HEK293T (cell line): ENCODE results near the gene REC8.

Experiments
- CTCF ChIA-PET: fragments of 350-600 bp; formaldehyde crosslinking; extraction: SDS; loops from one replicate; lab custom pipeline; 2021; ENCODE audit warnings: antibody characterized with exemption, inconsistent platforms; lab: Yijun Ruan, JAX
- POLR2A ChIA-PET: fragments of 350-600 bp; formaldehyde crosslinking; extraction: SDS; loops from one replicate; lab custom pipeline; 2020; ENCODE audit warnings: antibody characterized with exemption, inconsistent platforms; lab: Yijun Ruan, JAX
- DNase-seq: peaks from one replicate; pipeline ENCODE4 v3.0.0; 2012; ENCODE audit warnings: mixed read lengths; ENCODE audit errors: extremely low spot score
- ARNT ChIP-seq: fragments of 450-650 bp; IDR thresholded peaks from 2 replicates; pipeline ENCODE4 v1.6.1; 2017; ENCODE audit warnings: mild to moderate bottlenecking
- BHLHE40 ChIP-seq: fragments of 450-650 bp; IDR thresholded peaks from 2 replicates; pipeline ENCODE4 v1.6.1; 2016; ENCODE audit warnings: mild to moderate bottlenecking, moderate library complexity, borderline replicate concordance
- CTBP1 ChIP-seq: fragments of 450-650 bp; IDR thresholded peaks from 2 replicates; pipeline ENCODE4 v1.6.1; 2016; ENCODE audit warnings: borderline replicate concordance
- ELF4 ChIP-seq: fragments of 450-650 bp; IDR thresholded peaks from 2 replicates; pipeline ENCODE4 v1.6.1; 2017; ENCODE audit warnings: antibody characterized with exemption
- FOXA1 ChIP-seq: fragments of 450-650 bp; IDR thresholded peaks from 2 replicates; pipeline ENCODE4 v1.6.1; 2016; ENCODE audit warnings: mild to moderate bottlenecking
- FOXK2 ChIP-seq: fragments of 450-650 bp; IDR thresholded peaks from 2 replicates; pipeline ENCODE4 v1.6.1; 2016; ENCODE audit warnings: mild to moderate bottlenecking
- FOXM1 ChIP-seq: fragments of 450-650 bp; IDR thresholded peaks from 2 replicates; pipeline ENCODE4 v1.6.1; 2017; ENCODE audit warnings: mild to moderate bottlenecking, borderline replicate concordance
- HDGF ChIP-seq: fragments of 450-650 bp; IDR thresholded peaks from 2 replicates; pipeline ENCODE4 v1.6.1; 2017; ENCODE audit warnings: antibody characterized with exemption, borderline replicate concordance
- L3MBTL2 ChIP-seq: fragments of 450-650 bp; conservative IDR thresholded peaks from 2 replicates; pipeline ENCODE4 v1.6.1; 2016; ENCODE audit warnings: mild to moderate bottlenecking
- LEF1 ChIP-seq: fragments of 450-650 bp; IDR thresholded peaks from 2 replicates; pipeline ENCODE4 v1.6.1; 2017; ENCODE audit warnings: mild to moderate bottlenecking, borderline replicate concordance
- NFRKB ChIP-seq: fragments of 450-650 bp; IDR thresholded peaks from 2 replicates; pipeline ENCODE4 v1.6.1; 2016; ENCODE audit warnings: mild to moderate bottlenecking, moderate library complexity
- SP1 ChIP-seq: fragments of 450-650 bp; IDR thresholded peaks from 2 replicates; pipeline ENCODE4 v1.6.1; 2017
- SUZ12 ChIP-seq: fragments of 450-650 bp; IDR thresholded peaks from 2 replicates; pipeline ENCODE4 v1.6.1; 2016; ENCODE audit warnings: mild to moderate bottlenecking
- TARDBP ChIP-seq: fragments of 450-650 bp; IDR thresholded peaks from 2 replicates; pipeline ENCODE4 v1.6.1; 2016
- ZNF384 ChIP-seq: fragments of 450-650 bp; IDR thresholded peaks from 2 replicates; pipeline ENCODE4 v1.6.1; 2016
- TF ChIP-seq, protein P1 (sequence below): fragments of 450-650 bp; IDR thresholded peaks from 2 replicates; pipeline ENCODE4 v1.6.1; 2016

The REC8 gene

DNA sequence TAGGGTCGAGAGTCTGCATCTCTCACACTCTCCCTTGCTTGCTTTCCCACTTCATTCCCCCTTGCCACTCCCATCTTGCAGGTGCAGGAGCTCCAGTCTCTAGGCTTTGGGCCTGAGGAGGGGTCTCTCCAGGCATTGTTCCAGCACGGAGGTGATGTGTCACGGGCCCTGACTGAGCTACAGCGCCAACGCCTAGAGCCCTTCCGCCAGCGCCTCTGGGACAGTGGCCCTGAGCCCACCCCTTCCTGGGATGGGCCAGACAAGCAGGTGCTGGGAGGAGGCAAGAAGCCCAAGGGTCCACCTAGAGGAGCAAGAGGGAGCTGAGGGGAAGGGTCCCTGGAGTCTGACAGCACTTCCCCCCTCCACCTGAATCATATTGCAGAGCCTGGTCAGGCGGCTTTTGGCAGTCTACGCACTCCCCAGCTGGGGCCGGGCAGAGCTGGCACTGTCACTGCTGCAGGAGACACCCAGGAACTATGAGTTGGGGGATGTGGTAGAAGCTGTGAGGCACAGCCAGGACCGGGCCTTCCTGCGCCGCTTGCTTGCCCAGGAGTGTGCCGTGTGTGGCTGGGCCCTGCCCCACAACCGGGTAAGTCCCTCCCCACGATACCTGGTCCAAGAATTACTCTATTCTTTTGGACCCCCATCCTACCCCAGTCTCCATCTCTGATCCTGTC is 20.3 kb upstream of the REC8 start:
- CTCF ChIA-PET: interaction anchor here (3.9 kb wide), 1 partner anchor 9 kb away, joined by 24 read pairs; the partner anchor contains the start of gene IRF9

DNA sequence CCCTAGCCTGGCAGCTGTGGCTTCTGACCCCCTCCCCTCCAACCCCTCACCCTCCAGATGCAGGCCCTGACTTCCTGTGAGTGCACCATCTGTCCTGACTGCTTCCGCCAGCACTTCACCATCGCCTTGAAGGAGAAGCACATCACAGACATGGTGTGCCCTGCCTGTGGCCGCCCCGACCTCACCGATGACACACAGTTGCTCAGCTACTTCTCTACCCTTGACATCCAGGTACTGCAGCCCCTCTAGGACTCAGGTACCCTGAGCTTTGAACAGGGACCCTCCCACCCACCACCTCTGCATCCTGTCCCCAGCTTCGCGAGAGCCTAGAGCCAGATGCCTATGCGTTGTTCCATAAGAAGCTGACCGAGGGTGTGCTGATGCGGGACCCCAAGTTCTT is 16.8 kb upstream of the REC8 start:
- CTCF ChIA-PET: interaction anchor here (1.0 kb wide), 1 partner anchor 97 kb away, joined by 3 read pairs; no protein-coding TSS in a partner anchor
- TF ChIP-seq, protein P1, sequence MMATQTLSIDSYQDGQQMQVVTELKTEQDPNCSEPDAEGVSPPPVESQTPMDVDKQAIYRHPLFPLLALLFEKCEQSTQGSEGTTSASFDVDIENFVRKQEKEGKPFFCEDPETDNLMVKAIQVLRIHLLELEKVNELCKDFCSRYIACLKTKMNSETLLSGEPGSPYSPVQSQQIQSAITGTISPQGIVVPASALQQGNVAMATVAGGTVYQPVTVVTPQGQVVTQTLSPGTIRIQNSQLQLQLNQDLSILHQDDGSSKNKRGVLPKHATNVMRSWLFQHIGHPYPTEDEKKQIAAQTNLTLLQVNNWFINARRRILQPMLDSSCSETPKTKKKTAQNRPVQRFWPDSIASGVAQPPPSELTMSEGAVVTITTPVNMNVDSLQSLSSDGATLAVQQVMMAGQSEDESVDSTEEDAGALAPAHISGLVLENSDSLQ: no peak
- TF ChIP-seq L3MBTL2 (no peak), SUZ12 (no peak), LEF1 (no peak), NFRKB (no peak), ZNF384 (no peak), SP1 (no peak), ELF4 (no peak), FOXM1 (no peak), CTBP1 (no peak), FOXA1 (no peak), TARDBP (no peak), FOXK2 (no peak), ARNT (no peak), BHLHE40 (no peak), HDGF (no peak)
- DNase-seq: no peak
- POLR2A ChIA-PET: interaction anchor here (0.8 to 2.0 kb wide), 4 partner anchors 8 to 40 kb away, joined by 4 to 9 read pairs (median 6); partner anchors contain the start of genes DCAF11, EMC9, NRL and PSME2

More for the DNA sequence above, 20.3 kb upstream of the REC8 start:
- no peak for DNase-seq
- POLR2A ChIA-PET: interaction anchor here (1.3 to 2.9 kb wide), 3 partner anchors 9 to 16 kb away, joined by 6 to 13 read pairs (median 8); partner anchors contain the start of genes EMC9, IRF9 and PSME1
- no peak for TF ChIP-seq TARDBP
- TF ChIP-seq LEF1: no peak
- no peak for TF ChIP-seq ELF4
- no peak for TF ChIP-seq HDGF
- no peak for TF ChIP-seq ARNT
- TF ChIP-seq FOXA1: no peak
- no peak for TF ChIP-seq FOXM1
- TF ChIP-seq CTBP1: no peak
- TF ChIP-seq SP1: no peak
- TF ChIP-seq BHLHE40: no peak
- no peak for TF ChIP-seq FOXK2

DNA sequence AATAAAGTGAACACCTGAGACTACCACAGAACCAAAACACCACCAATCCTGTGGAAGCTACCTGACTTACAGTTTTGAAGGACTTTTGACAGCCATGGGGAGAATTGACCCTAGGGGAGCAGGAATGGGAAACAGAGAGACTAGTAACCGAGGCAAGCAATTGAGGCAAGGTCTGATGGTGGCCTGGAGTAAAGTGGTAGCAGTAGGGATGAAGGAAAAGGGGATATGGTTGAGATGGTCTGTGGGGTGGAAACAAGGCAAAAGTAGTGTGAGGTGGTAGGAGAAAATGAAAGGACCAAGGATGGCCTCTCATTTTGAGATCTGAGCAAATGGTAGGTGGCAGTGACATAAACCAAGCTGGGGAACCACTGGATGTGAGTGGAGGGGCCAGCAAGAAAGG is 15.0 kb upstream of the REC8 start:
- DNase-seq: no peak
- no peak for TF ChIP-seq TARDBP
- no peak for TF ChIP-seq SP1
- no peak for TF ChIP-seq ZNF384
- no peak for TF ChIP-seq BHLHE40
- no peak for TF ChIP-seq ELF4
- TF ChIP-seq SUZ12: no peak
- TF ChIP-seq CTBP1: no peak
- no peak for TF ChIP-seq L3MBTL2
- no peak for TF ChIP-seq HDGF
- no peak for TF ChIP-seq LEF1
- TF ChIP-seq, protein P1: no peak
- no peak for TF ChIP-seq FOXK2
- no peak for TF ChIP-seq NFRKB
- TF ChIP-seq FOXM1: no peak
- ChIA-PET CTCF (no interaction called here), POLR2A (interaction anchor here (0.8 to 1.7 kb wide), 2 partner anchors 10 to 15 kb away, joined by 3 to 7 read pairs; partner anchors contain the start of genes EMC9 and PSME2)

DNA sequence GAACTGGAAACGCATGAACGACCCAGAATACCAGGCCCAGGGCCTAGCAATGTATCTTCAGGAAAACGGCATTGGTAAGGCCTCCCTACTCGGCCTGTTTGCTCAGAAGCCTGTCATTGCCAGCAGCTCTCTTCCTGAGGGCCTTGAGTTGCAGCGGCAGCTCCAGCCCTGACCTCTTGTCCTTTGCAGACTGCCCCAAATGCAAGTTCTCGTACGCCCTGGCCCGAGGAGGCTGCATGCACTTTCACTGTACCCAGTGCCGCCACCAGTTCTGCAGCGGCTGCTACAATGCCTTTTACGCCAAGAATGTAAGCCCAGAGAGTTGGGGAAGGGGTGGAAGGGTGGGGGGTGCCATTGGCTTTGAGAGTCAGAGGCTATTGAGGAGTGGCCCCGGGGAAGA is 14.5 kb upstream of the REC8 start:
- no peak for TF ChIP-seq LEF1
- TF ChIP-seq L3MBTL2: no peak
- no peak for TF ChIP-seq SP1
- no peak for TF ChIP-seq FOXA1
- no peak for TF ChIP-seq ELF4
- no peak for TF ChIP-seq ZNF384
- no peak for TF ChIP-seq HDGF
- no peak for TF ChIP-seq CTBP1
- no peak for TF ChIP-seq ARNT
- no peak for TF ChIP-seq SUZ12
- TF ChIP-seq TARDBP: no peak
- TF ChIP-seq, protein P1: no peak
- ChIA-PET CTCF (no interaction called here), POLR2A (interaction anchor here (0.8 to 1.7 kb wide), 2 partner anchors 11 to 16 kb away, joined by 3 to 7 read pairs; partner anchors contain the start of genes EMC9 and PSME2)
- DNase-seq: no peak

DNA sequence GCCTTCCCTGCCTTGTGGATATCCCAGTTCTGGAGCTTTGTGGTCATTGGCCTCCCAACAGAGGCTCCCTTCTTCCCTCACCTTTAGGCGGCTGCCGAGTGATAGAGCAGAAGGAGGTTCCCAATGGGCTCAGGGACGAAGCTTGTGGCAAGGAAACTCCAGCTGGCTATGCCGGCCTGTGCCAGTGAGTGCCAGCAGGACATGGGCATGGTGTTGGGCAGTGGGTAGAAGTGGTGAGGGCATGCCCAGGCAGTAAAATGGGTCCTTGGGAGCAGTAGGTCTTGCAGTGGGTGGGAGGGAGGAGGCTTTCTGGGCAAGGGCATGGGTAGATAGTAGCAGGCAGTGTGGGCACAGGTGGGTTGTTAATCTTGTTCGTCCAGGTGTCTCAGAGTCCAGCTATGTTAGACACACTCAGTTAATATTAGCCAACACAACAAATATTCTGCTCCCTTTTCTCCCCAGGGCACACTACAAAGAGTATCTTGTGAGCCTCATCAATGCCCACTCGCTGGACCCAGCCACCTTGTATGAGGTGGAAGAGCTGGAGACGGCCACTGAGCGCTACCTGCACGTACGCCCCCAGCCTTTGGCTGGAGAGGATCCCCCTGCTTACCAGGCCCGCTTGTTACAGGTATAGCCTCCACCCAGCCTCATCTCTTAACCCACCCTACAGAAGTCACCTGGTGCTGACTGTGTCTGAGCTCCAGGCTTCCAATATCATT is 11.9 kb upstream of the REC8 start:
- POLR2A ChIA-PET: interaction anchor here (0.5 to 2.9 kb wide), 12 partner anchors 9 to 853 kb away, joined by 3 to 26 read pairs (median 7); partner anchors contain the start of genes BCL2L2, CHMP4A, EMC9 and IPO4
- no peak for DNase-seq
- TF ChIP-seq HDGF: no peak
- no peak for TF ChIP-seq FOXM1
- TF ChIP-seq NFRKB: no peak
- no peak for TF ChIP-seq SUZ12
- TF ChIP-seq TARDBP: no peak
- TF ChIP-seq, protein P1: no peak
- TF ChIP-seq ELF4: no peak
- TF ChIP-seq L3MBTL2: no peak
- no peak for TF ChIP-seq FOXK2
- TF ChIP-seq FOXA1: no peak
- no peak for TF ChIP-seq BHLHE40
- TF ChIP-seq LEF1: no peak
- no peak for TF ChIP-seq SP1
- no peak for TF ChIP-seq ARNT
- TF ChIP-seq CTBP1: no peak
- no peak for TF ChIP-seq ZNF384
- CTCF ChIA-PET: interaction anchor here (0.9 to 2.3 kb wide), 10 partner anchors 10 to 147 kb away, joined by 3 to 24 read pairs (median 6); partner anchors contain the start of genes PSME1, PSME2, RNF31 and TM9SF1
